Tongue (tissue), 2 donors: ENCODE results near the gene THADA. TPM values are rescaled to one million over a fixed set of nuclear protein-coding genes. Genes with fewer than 3 reads are reported as not detected.

ENCODE experiments used
- DNase-seq: peaks from one replicate; pipeline ENCODE4 v3.0.0-alpha.2; 2015
- total RNA-seq: library from RNA; depleted of rRNA; stranded (reverse); fragments of >200 nt; gene quantifications from one replicate; pipeline ENCODE4 v1.2.3, GENCODE V29; 2014

THADA gene
- total RNA-seq, 1 donor from 2014 or later: 57.0 TPM

DNA sequence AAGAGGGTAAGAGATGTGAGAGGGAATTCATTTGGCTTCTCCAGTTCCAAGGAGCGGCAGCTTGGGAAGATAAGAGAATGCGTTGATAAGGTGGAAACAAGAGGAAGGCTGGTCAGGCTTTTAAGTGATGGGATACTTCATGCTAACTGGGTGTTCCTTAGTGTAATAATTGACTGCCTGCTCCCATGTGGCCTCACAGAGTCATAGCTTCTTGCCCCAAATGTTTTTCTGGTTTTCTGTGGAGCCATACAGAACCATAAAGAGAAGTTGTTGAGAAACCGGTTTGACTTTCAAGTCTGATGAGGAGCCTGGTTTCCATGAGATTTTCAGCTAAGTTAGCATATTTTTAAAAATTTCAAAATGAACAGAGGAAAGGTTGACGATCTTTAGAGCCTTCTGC, 272.0 kb downstream of the THADA start:
- DNase-seq: no peak

DNA sequence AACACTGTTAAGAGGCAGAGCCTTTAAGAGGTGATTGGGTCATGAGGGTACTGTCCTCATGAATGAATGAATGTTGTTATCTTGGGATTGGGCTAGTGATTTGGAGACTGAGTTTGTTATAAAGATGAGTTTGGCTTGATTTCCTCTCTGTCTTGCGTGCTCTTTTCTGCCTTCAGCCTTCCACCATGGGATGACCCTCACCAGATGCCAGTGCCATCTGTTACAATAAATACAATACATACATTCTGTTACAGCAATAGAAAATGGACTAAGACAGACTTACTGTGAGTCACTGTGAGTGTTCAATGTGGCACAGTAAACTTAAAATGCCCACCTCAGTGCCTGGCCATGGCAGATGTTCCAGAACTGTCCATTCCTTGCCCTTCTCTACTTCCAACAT, 274.4 kb downstream of the THADA start:
- no peak for DNase-seq

DNA sequence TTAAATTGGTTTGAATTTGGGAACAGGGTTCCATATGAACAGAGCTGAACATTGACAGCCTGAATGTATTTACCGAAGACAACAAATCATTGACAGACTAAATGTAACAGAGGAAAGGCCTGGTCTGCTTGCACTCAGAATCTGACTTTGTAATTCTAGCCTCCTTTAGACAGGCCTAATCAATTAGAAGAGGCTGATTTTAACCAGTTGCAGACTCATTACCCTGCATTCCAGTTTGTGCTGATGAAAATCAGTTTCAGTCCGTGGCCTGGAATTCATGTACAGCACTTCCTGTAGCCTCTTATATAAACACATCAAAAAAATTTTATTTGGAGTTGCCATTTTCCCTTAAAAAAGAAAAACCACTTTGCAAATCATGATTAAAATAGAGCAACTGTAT, 276.3 kb downstream of the THADA start:
- DNase-seq: no peak

DNA sequence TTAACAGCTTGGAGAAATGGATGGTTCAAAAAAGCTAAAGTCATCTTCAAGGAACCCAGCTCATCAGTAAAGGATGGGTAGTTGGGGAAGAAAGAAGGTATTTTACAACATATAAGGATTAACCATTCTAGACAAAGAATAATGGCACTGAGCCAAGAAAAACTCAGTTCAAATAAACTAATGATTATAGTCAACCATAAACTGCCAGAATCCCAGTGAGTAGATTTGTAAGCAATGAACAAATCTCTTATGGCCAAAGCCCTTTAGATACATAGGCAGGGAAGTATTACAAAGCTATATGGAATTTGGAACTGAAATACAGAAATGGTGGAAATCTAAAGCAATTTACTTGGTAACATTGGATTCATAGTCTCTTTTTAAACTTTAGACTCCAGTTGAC, 277.0 kb downstream of the THADA start:
- no peak for DNase-seq

DNA sequence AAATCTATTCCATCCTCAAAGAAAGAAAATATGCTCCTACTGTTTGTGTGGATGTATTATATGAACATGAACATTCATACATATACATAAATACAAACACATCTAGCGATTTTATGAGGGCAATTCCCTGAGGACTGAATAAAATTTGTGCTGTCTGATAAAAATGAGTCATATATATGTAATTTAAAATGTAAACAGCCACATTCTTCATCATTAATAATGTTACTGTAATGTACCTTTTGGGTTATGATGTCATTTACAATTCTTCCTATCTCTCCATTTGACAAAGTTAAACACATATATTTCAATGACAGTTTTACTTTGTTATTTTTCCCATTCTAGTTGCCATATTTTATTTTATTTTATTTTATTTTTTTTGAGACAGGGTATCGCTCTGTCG, 278.2 kb downstream of the THADA start:
- no peak for DNase-seq

DNA sequence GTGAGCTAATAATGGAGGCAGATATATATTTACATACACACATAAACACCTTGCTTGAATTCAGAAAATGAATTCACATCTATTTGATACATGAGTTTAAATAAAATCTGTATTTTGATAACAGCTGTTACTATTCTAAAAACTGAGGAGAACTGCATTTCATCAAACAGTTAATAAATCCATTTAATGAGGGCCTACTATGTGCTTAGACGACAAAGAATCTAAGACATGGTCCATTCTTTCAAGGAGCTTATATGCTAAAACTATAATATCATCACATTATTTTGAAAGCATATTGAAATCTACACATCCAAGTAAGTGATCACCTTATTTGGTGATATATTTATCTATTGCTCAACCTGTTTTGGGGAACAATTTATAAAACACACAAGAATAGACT, 278.6 kb downstream of the THADA start:
- no peak for DNase-seq

DNA sequence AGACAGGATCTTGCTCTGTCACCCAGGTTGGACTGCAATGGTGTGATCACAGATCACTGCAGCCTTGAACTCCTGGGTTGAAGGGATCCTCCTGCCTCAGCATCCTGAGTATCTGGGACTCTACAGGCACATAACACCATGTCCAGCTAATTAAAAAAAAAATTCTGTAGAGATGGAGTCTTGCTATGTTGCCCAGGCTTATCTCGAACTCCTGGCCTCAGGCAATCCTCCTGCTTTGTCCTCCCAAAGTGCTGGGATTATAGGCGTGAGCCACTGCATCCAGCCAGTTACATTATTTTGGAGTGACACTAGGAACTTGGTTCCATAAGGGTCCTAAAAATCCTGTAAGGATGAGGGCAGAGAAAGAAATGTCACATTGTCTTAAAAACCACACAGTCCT, 280.4 kb downstream of the THADA start:
- no peak for DNase-seq

DNA sequence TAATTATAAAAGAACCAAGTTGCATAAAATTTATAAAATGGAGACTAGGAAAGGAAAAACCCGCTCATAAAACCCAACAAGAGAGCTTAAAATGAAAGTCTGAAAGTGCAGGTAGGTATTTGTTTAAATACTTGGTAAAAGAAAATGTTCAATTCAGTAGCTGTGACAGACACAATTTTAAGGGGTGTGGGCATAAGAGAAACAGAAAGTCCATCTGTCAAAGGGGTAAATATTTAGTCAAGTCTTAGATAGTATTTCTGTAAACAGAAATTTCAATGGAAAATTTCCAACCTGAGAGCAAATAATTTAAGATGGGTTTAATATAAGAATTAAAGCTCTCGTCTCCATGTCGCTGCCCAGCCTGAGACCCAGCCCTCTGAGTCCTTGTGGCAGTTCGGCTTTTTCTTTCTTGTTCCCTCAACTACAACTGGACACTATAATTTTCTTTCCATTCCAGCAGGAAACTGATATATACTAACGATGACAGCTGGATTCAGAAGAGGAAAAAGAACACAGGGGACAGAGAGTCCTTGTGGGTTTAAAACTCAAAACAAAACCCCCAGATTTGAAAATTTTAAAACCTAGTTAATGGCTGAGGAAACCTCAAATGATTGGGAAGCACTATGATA, 281.4 kb downstream of the THADA start:
- peak; percentile 45 for DNase-seq

DNA sequence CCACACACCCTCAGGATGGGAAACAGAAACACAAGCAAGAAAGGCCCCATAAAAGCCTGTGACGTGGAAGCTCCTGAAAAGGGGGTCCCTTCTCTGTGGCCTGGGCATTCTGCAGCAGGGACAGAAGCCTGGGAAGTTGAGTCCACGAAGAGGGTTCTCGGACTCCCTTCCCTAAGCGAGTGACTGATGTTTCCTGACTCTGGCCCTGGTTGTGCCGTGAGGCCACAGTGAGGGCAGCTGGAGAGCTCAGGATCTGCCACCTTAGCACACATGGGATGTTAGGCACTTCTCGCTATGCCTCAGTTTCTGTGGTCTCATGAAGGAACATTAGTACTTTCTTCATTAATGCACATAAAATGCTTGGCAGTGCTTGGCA, 282.2 kb downstream of the THADA start:
- DNase-seq: no peak

DNA sequence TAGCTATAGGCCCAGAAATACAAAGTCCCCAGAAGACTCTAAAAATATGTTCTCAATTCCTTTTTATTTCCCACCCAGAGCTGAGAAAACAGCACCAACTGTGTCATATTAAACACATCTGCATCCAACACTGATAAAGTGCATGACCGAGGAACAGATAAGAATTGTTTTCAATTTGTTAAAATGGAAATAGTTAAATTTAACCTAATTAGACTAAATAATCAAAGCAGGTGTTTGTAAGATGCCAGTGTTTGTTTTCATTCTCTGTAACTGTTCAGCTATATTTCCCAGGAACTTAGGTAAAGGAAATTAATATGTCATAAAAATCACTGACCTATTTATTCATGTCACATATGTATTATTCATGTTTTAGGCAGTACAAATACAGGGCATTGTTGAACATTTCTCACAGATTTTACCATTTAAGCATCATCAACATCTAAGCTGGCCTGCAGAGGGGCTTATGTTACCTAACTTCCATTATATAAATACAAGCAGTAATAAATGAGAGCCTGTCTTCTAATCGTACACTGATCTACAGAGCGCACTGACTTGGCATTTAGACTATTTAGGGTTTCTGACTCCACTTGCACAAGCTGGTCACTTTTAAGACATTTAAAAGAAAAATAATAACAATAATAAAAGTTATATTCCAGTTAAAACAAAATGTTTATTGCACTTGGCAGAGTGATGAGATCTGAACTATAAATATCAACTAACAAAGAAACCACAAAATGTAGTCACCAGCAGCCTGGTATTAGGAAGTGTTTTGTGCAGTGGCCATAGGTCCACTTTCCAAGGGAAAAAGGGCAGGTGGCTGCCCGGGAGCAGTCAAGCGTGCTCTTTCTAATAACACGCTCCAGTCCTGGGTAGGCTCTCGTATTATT, 282.8 kb downstream of the THADA start:
- no peak for DNase-seq

DNA sequence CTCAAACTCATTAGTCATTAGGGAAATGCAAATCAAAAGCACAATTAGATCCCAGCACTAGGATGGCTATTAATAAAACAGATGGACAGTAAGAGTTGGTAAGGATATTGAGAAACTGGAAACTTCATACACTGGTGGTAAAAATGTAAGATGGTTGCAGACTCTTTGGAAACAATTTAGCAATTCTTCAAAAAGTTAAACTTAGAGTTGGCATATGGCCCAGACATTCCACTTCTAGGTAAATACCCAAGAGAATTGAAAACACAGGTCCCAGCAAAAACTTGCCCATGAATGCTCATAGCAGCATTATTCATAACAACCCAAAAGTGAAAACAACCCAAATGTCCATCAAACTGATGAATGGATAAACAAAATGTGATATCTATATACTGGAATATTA, 284.6 kb downstream of the THADA start:
- peak; percentile 50 for DNase-seq

DNA sequence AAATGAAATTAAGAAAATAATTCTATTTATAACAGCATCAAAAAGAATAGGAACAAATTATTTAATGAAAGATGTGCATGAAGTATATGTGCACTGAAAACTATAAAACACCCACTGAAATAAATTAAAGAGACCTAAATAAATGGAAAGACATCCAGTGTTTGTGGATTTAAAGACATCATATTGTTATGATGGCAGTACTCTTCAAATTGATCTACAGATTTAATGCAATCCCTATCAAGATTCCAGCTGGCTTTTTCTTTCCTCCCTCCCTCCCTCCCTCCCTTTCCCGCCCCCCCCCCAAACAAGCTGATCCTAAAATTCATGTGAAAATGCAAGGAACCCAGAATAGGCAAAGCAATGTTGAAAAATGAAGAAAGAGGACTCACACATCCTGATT, 285.9 kb downstream of the THADA start:
- no peak for DNase-seq

DNA sequence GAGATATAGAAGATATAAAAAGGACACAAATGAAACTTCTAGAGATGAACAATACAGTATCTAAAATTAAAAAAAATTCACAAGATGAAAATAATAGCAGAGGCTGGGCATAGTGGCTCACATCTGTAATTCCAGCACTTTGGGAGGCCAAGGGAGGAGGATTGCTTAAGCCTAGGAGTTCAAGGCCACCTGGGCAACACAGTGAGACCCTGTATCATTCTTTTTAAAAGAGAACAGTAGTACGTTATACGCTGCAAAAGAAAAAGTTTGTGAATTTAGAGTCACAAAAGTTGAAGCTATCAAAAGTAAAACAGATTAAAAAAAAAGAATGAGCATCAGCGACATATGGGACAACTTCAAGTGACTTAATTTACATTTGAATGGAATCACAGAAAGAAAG, 287.9 kb downstream of the THADA start:
- no peak for DNase-seq

DNA sequence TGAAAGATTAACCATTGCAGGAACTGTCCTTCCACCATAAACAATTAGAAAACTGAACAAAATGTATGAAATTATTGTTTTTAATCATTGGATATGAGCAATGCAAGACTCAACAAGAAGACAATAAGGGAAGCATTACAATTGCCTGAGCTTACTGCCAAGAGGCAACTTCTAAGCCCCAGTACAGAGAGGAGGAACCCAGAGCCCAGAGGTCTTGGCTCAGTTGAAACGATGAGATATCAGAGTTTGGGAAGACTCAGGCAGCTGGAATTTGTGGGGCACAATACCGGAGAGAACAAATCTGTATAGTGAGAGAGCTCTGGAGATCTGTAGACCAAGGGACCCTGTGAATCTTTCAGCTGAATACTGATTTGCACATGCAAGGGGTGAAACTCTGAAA, 288.8 kb downstream of the THADA start:
- no peak for DNase-seq

DNA sequence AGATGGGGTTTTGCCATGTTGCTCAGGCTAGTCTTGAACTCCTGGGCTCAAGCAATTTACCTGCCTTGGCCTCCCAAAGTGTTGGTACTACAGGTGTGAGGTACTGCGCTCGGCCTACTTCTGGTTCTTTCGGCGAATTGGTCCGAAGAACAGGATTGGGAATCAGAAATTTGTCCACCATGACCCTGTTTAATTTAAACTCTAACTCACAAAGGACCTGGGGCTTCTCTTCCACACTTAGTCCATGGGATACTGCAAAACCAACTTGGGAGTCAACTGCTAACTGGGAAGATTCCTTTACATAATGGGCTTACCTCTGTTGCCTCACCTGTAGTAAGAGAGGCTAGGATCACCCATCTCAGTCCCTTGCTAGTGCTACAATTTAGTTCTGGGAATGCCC, 289.6 kb downstream of the THADA start:
- no peak for DNase-seq

DNA sequence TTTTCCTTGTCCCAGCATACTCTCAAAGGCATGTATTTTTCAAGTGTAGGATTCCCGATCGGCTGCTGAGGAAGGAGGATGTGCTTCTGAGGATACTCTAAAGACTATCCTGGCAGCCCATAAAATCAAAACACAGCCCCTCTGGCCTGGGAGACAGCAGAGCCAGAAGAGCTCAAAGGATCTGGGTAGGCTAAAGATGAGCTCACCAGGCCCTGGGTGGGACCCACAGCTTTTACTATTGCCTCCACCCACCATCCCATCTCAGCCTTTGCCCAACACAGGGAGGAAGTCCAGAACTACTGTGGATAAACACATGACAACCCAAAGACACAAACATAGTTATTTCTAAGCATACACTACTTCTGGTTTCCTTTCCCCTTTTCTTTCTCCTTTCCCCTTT, 290.3 kb downstream of the THADA start:
- DNase-seq: peak; percentile 56

DNA sequence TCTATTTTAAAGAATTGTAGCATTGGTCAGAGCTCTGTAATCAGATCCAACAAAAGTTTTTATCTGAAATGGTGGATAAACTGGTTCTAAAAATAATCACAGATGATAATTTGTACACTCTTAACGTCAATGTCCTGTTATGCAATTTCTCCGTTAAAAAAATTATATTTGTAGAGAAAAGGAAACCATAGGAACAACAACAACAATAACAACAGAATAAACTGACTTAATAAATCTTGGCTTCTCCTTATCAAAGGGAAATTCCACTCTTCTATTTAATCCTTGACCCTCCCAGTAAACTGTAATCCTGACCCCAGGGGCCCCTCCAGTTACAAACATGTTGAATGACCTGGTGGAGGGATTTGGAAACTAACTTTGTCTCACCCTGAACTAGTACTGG, 290.8 kb downstream of the THADA start:
- peak; percentile 53 for DNase-seq

DNA sequence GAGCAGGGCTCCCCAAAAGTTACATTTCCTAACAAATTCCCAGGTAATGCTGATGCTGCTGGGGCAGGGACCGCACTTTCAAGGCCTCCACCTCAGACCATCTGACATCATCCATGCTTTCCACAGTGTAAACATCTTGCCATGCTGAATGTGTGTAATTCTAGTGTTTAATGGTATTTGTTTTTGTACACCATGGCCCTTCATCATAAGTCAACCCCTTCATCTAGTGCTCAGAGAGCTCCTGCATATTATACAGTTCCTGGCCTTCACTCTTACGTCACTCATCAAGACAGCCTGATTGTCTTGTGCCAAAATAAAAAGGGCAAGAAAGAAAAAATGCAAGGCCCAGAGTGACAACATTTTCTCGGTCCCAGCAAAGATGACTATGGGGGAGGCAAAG, 291.9 kb downstream of the THADA start:
- no peak for DNase-seq

DNA sequence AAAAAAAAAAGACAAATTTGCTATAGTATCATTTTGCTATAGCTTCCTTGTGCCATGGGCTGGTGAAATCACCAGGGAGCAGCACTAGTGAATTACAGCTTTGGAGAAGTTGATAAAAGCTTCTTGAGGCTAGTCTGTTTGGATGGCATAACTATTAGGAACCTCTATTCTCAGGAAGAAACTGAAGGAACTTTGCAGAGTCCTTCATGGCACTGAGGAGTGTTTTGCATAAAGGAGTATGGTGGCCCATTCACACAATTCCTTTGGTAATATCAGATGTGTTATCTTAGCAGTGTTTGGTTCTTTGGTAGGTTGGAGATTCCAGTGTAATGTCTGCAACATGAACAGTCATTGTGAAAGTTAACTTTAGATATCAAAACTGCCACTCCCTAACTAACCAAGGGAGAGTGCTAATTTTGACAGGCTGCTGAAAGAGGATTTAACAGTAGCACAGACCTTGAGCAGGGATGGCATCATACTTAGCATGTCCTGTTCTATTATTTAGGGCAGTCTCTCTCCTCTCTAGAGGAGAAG, 292.8 kb downstream of the THADA start:
- no peak for DNase-seq

DNA sequence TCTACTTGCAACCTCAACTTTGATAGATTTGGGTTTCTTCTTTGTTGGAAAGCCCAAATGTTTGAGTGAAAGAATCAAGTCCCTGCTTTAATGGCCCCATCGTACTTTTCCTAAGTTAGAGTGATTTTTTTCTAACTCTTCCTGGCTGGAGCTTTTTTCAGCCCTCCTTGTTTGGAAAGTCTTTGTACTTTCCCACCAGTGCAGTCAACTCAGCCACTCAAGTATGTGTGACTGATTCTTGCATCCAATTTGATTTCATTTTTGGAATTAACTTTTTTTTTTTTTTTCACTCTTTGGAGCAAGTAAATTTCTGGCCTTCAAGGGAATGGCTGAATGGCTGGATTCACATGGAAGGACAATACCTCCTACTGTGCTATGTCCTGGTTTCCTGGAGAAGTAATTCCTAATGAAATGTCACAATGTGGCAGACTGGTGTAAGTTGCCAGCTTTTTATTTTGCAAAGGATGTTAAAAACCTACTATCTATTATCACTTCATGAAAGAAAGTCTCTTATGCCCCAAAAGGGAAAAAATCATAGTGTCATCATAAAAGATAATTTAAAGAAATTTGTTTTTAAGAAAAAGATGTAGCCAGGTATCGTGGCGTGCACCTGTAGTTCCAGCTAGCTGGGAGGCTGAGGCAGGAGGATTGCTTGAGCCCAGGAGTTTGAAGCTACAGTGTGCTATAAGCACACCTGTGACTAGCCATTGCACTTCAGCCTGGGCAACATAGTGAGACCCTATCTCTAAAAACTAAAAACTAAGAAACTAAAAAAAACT, 293.5 kb downstream of the THADA start:
- DNase-seq: no peak

DNA sequence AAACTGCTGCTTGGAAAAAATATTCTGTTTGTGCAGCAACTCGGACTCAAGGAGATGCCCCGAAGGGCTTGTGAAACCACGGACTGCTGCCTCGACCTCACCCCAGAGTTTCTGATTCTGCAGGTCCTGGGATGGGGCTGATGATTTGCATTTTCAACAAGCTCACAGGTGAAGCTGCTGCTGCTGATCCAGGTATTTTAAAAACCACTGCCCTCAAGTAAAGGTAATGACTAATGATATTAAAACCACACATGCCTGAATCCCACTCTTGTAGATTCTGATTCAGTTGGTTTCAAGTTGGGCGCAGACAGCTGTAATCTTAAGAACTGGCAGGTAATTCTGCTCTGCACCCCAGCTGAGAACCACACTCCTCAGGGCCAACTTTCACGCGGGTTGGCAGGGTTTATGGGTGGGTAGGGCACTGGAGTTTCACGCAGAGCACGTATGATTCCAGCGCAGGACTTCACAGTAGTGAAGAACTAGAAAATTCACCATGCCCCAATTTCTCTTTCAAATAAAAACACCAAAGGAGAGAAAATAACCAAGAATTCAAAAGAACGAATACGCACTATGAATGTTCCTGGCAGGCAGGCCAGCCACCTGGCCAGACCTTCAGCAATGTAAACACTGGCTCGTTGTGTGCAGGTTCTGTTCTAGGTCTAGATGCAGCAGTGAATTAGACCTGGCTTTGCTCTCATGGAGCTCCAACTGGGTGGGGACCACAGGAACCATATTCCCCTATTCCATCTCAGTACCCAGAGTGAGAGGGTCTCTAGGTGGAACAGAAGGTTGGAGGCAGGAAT, 294.9 kb downstream of the THADA start:
- DNase-seq: peak; percentile 74

DNA sequence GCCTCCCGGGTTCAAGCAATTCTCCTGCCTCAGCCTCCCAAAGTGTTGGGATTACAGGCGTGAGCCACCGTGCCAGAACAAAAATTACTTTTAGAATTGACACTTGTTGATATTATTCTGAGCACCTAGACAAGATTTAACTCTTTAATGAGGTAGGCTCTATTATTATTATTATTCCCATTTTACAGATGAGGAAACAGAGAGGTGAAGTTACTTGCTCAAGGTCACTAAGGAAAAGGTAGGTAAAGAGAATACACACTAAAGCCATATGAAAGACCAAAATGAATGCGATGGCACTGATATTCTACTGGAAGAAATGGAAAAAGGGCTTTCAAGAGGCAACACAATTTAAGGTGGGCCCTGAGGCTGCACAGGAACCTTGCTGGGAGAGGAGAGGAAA, 295.6 kb downstream of the THADA start:
- DNase-seq: no peak
